HepG2 (cell line): ENCODE results near the gene OSBPL8. TPM values are rescaled to one million over a fixed set of nuclear protein-coding genes. Genes with fewer than 3 reads are reported as not detected.

Experiments
- BHLHE40 ChIP-seq: IDR thresholded peaks from 2 replicates; pipeline ENCODE4 v1.6.1; 2011; ENCODE audit warnings: low read length, improper control_type of control experiment
- HOXA3 ChIP-seq: sonication (generic); formaldehyde crosslinking; IDR thresholded peaks from 2 replicates; pipeline ENCODE4 v1.5.0; 2020; ENCODE audit warnings: missing genetic modification reagents
- KDM1A ChIP-seq: IDR thresholded peaks from 2 replicates; pipeline ENCODE4 v1.6.1; 2016; ENCODE audit warnings: missing compliant biosample characterization
- KLF15 ChIP-seq: sonication (generic); formaldehyde crosslinking; IDR thresholded peaks from 2 replicates; pipeline ENCODE4 v1.8.1; 2023; ENCODE audit warnings: borderline replicate concordance, mild to moderate bottlenecking, inconsistent platforms, missing genetic modification reagents, mixed read lengths
- MAF1 ChIP-seq: sonication (generic); formaldehyde crosslinking; IDR thresholded peaks from 2 replicates; pipeline ENCODE4 v1.5.0; 2020; ENCODE audit warnings: missing genetic modification reagents, borderline replicate concordance
- MED13 ChIP-seq: sonication (generic); formaldehyde crosslinking; IDR thresholded peaks from 2 replicates; pipeline ENCODE4 v1.5.0; 2020; ENCODE audit warnings: missing genetic modification reagents
- MYNN ChIP-seq: sonication (generic); formaldehyde crosslinking; IDR thresholded peaks from 2 replicates; pipeline ENCODE4 v1.4.0; 2020; ENCODE audit warnings: mild to moderate bottlenecking, low read depth, missing genetic modification reagents
- NFIB ChIP-seq: sonication (generic); formaldehyde crosslinking; IDR thresholded peaks from 2 replicates; pipeline ENCODE4 v1.9.0; 2021; ENCODE audit warnings: missing genetic modification reagents, mild to moderate bottlenecking, borderline replicate concordance
- SIN3B ChIP-seq: fragments of 150-350 bp; IDR thresholded peaks from 2 replicates; pipeline ENCODE4 v1.6.1; 2014; ENCODE audit warnings: low read length
- SOX13 ChIP-seq, 3 experiments: fragments of 450-650 bp in 1 of 3; sonication (generic) in 1 of 3; formaldehyde crosslinking in 1 of 3; IDR thresholded peaks in 2 of 3; conservative IDR thresholded peaks in 1 of 3; 2 replicates each; pipeline versions ENCODE4 v1.5.0 to v1.6.1; 2016 to 2020; ENCODE audit warnings: antibody characterized with exemption in 1 of 3, mild to moderate bottlenecking in 1 of 3, missing compliant biosample characterization in 1 of 3, missing genetic modification reagents in 1 of 3, moderate library complexity in 1 of 3
- ZFP1 ChIP-seq: IDR thresholded peaks from 2 replicates; pipeline ENCODE4 v1.6.1; 2016
- ZFP82 ChIP-seq: sonication (generic); formaldehyde crosslinking; IDR thresholded peaks from 2 replicates; pipeline ENCODE4 v1.5.1; 2020; ENCODE audit warnings: mild to moderate bottlenecking, missing genetic modification reagents, borderline replicate concordance
- ZNF12 ChIP-seq: sonication (generic); formaldehyde crosslinking; IDR thresholded peaks from 2 replicates; pipeline ENCODE4 v1.5.0; 2020; ENCODE audit warnings: missing genetic modification reagents
- ZNF224 ChIP-seq: sonication (generic); formaldehyde crosslinking; IDR thresholded peaks from 2 replicates; pipeline ENCODE4 v1.5.0; 2020; ENCODE audit warnings: mild to moderate bottlenecking, missing genetic modification reagents
- ZNF354B ChIP-seq: sonication (generic); formaldehyde crosslinking; IDR thresholded peaks from 2 replicates; pipeline ENCODE4 v1.8.0; 2022; ENCODE audit warnings: mild to moderate bottlenecking, missing genetic modification reagents
- ZNF577 ChIP-seq: sonication (generic); formaldehyde crosslinking; IDR thresholded peaks from 2 replicates; pipeline ENCODE4 v1.4.0; 2020; ENCODE audit warnings: mild to moderate bottlenecking, low read depth, missing genetic modification reagents, borderline replicate concordance
- ZSCAN5A ChIP-seq: sonication (generic); formaldehyde crosslinking; IDR thresholded peaks from 2 replicates; pipeline ENCODE4 v1.8.0; 2022; ENCODE audit warnings: mild to moderate bottlenecking, missing genetic modification reagents, borderline replicate concordance
- polyA plus RNA-seq, 8 experiments: library from polyadenylated mRNA; depleted of rRNA in 3 of 8; stranded (reverse) in 7 of 8; unstranded in 1 of 8; fragments of >200 nt; fragmentation: Illumina TruSeq in 4 of 8; extraction: Trizol in 4 of 8; gene quantifications; 2 replicates each; pipeline versions ENCODE4 v1.2.1 to v1.2.3, GENCODE V29; 2011 to 2016; ENCODE audit warnings: low read depth in 4 of 8, missing spikeins in 1 of 8, mixed read lengths in 1 of 8; ENCODE audit not compliant: insufficient read depth in 1 of 8
- total RNA-seq, 5 experiments: library from RNA; depleted of rRNA; stranded (reverse); fragments of >200 nt; fragmentation: Illumina TruSeq; extraction: Trizol; gene quantifications; 2 replicates each; pipeline ENCODE4 v1.2.3, GENCODE V29; 2016; ENCODE audit warnings: low read depth in 1 of 5
- TF ChIP-seq, protein P1 (sequence below): sonication (generic); formaldehyde crosslinking; IDR thresholded peaks from 2 replicates; pipeline ENCODE4 v1.9.0; 2021; ENCODE audit warnings: missing genetic modification reagents, mild to moderate bottlenecking, borderline replicate concordance
- TF ChIP-seq, protein P2 (sequence below): sonication (generic); formaldehyde crosslinking; IDR thresholded peaks from 2 replicates; pipeline ENCODE4 v1.4.0; 2020; ENCODE audit warnings: missing genetic modification reagents, borderline replicate concordance
- TF ChIP-seq, protein P3 (sequence below): sonication (generic); formaldehyde crosslinking; IDR thresholded peaks from 2 replicates; pipeline ENCODE4 v1.4.0; 2020; ENCODE audit warnings: missing genetic modification reagents
- TF ChIP-seq, protein P4 (sequence below): sonication (generic); formaldehyde crosslinking; IDR thresholded peaks from 2 replicates; pipeline ENCODE4 v1.4.0; 2020; ENCODE audit warnings: missing genetic modification reagents, mild to moderate bottlenecking, borderline replicate concordance

Gene OSBPL8
- total and polyA plus RNA-seq, 2 of the 13 experiments (the other 11 are each of a cell fraction or from before 2014, with no cell fraction given): 11.0 to 33.9 TPM

DNA sequence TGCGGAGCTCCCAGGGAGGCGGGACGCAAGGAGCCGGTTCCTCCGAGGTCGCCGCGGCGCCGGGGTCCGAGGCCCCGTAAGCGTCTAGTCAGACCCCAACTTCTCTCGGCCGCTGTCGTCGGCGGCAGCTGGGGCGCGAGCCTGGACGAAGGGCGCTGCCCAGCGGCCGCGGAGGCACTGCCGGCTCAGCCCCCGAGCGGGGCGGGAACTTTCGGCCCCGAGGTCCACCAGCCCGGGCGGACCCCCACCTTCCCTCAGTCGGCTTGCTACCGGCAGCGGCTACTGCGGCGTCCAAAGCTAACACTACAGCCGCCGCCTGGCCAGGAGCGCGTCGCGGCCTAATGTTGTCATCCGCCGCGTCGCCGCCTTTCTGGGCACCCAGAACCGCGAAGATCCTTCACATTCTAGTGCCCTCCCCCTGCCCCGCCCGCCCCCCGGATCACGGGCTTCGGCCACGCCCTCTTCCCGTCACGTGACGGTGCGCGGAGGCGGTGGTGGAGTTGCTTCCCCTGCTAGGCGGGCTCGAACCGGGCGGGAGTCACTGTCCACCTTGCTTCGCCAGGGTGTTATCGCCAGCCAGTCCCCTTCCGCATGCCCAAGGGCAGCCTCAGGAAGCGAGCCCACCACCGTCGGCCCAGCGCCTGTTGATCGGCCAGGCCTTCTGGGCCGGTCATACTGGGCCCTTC, at the start of gene OSBPL8 (continued):
- TF ChIP-seq SOX13 (IDR thresholded peaks at IDR 0.05): no peak
- peak in 1 of 2 experiments; percentile 47; a peak in 2 of 4 replicates for TF ChIP-seq SOX13 (CRISPR knock-in tag; conservative IDR thresholded peaks at IDR 0.05 in 1 of 2, IDR thresholded peaks at IDR 0.05 in 1 of 2)
- no peak for TF ChIP-seq NFIB
- peak; percentile 83; the same call in 1 of the 2 replicates for TF ChIP-seq KLF15
- TF ChIP-seq ZFP82 (CRISPR knock-in tag): peak; percentile 75; the same call in 1 of the 2 replicates
- TF ChIP-seq, protein P1, sequence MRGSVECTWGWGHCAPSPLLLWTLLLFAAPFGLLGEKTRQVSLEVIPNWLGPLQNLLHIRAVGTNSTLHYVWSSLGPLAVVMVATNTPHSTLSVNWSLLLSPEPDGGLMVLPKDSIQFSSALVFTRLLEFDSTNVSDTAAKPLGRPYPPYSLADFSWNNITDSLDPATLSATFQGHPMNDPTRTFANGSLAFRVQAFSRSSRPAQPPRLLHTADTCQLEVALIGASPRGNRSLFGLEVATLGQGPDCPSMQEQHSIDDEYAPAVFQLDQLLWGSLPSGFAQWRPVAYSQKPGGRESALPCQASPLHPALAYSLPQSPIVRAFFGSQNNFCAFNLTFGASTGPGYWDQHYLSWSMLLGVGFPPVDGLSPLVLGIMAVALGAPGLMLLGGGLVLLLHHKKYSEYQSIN: no peak
- TF ChIP-seq ZNF577 (CRISPR knock-in tag): no peak
- TF ChIP-seq, protein P2, sequence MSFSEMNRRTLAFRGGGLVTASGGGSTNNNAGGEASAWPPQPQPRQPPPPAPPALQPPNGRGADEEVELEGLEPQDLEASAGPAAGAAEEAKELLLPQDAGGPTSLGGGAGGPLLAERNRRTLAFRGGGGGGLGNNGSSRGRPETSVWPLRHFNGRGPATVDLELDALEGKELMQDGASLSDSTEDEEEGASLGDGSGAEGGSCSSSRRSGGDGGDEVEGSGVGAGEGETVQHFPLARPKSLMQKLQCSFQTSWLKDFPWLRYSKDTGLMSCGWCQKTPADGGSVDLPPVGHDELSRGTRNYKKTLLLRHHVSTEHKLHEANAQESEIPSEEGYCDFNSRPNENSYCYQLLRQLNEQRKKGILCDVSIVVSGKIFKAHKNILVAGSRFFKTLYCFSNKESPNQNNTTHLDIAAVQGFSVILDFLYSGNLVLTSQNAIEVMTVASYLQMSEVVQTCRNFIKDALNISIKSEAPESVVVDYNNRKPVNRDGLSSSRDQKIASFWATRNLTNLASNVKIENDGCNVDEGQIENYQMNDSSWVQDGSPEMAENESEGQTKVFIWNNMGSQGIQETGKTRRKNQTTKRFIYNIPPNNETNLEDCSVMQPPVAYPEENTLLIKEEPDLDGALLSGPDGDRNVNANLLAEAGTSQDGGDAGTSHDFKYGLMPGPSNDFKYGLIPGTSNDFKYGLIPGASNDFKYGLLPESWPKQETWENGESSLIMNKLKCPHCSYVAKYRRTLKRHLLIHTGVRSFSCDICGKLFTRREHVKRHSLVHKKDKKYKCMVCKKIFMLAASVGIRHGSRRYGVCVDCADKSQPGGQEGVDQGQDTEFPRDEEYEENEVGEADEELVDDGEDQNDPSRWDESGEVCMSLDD (CRISPR knock-in tag): no peak
- peak; percentile 58; the same call in 1 of the 2 replicates for TF ChIP-seq ZNF12 (CRISPR knock-in tag)
- TF ChIP-seq HOXA3 (CRISPR knock-in tag): peak; percentile 81
- TF ChIP-seq KDM1A (CRISPR knock-in tag): no peak
- no peak for TF ChIP-seq ZNF354B (CRISPR knock-in tag)
- TF ChIP-seq ZNF224 (CRISPR knock-in tag): no peak; the same call in 1 of the 2 replicates
- TF ChIP-seq MAF1 (CRISPR knock-in tag): no peak
- TF ChIP-seq MYNN (CRISPR knock-in tag): no peak; the same call in 1 of the 2 replicates
- TF ChIP-seq ZSCAN5A (CRISPR knock-in tag): peak; percentile 61; the same call in 1 of the 2 replicates
- TF ChIP-seq, protein P3, sequence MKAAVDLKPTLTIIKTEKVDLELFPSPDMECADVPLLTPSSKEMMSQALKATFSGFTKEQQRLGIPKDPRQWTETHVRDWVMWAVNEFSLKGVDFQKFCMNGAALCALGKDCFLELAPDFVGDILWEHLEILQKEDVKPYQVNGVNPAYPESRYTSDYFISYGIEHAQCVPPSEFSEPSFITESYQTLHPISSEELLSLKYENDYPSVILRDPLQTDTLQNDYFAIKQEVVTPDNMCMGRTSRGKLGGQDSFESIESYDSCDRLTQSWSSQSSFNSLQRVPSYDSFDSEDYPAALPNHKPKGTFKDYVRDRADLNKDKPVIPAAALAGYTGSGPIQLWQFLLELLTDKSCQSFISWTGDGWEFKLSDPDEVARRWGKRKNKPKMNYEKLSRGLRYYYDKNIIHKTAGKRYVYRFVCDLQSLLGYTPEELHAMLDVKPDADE: peak; percentile 37; the same call in 1 of the 2 replicates
- TF ChIP-seq, protein P4, sequence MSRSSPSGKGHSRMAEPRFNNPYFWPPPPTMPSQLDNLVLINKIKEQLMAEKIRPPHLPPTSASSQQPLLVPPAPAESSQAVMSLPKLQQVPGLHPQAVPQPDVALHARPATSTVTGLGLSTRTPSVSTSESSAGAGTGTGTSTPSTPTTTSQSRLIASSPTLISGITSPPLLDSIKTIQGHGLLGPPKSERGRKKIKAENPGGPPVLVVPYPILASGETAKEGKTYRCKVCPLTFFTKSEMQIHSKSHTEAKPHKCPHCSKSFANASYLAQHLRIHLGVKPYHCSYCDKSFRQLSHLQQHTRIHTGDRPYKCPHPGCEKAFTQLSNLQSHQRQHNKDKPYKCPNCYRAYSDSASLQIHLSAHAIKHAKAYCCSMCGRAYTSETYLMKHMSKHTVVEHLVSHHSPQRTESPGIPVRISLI: peak; percentile 27; the same call in 1 of the 2 replicates
- TF ChIP-seq MED13: peak; percentile 45; the same call in 1 of the 2 replicates
- peak; percentile 43; the same call in 1 of the 2 replicates for TF ChIP-seq SIN3B
- TF ChIP-seq BHLHE40: peak; percentile 93
- TF ChIP-seq ZFP1: peak; percentile 25; the same call in 1 of the 2 replicates
